ENCODE data around the gene NPEPPS.

The NPEPPS gene

GRCh38 chr17:47629826-47630225 lies 98.9 kb downstream of the NPEPPS start:
- TF ChIP-seq GLIS3 (CRISPR knock-in tag; IDR thresholded peaks at IDR 0.05) (no peak), TOX (CRISPR knock-in tag; IDR thresholded peaks at IDR 0.05; ENCODE audit: borderline replicate concordance) (no peak), ESRRG (CRISPR knock-in tag; IDR thresholded peaks at IDR 0.05) (no peak), ZNF565 (CRISPR knock-in tag; conservative IDR thresholded peaks at IDR 0.05; ENCODE audit: low read depth) (no peak), TSHZ2 (CRISPR knock-in tag; IDR thresholded peaks at IDR 0.05) (no peak), OSR1 (CRISPR knock-in tag; IDR thresholded peaks at IDR 0.05) (no peak), CSDC2 (CRISPR knock-in tag; IDR thresholded peaks at IDR 0.05) (no peak), ZNF8 (CRISPR knock-in tag; IDR thresholded peaks at IDR 0.05) (no peak), BACH2 (CRISPR knock-in tag; IDR thresholded peaks at IDR 0.05; ENCODE audit: borderline replicate concordance) (no peak), TCF4 (CRISPR knock-in tag; IDR thresholded peaks at IDR 0.05; ENCODE audit: borderline replicate concordance) (no peak), ZFP3 (CRISPR knock-in tag; IDR thresholded peaks at IDR 0.05) (no peak), ISL1 (CRISPR knock-in tag; IDR thresholded peaks at IDR 0.05) (no peak), RARB (CRISPR knock-in tag; IDR thresholded peaks at IDR 0.05) (no peak), SNAI2 (CRISPR knock-in tag; IDR thresholded peaks at IDR 0.05) (no peak), PPARA (CRISPR knock-in tag; IDR thresholded peaks at IDR 0.05; ENCODE audit: borderline replicate concordance) (no peak), CSRNP3 (CRISPR knock-in tag; IDR thresholded peaks at IDR 0.05) (no peak)
- TF ChIP-seq, protein P1, sequence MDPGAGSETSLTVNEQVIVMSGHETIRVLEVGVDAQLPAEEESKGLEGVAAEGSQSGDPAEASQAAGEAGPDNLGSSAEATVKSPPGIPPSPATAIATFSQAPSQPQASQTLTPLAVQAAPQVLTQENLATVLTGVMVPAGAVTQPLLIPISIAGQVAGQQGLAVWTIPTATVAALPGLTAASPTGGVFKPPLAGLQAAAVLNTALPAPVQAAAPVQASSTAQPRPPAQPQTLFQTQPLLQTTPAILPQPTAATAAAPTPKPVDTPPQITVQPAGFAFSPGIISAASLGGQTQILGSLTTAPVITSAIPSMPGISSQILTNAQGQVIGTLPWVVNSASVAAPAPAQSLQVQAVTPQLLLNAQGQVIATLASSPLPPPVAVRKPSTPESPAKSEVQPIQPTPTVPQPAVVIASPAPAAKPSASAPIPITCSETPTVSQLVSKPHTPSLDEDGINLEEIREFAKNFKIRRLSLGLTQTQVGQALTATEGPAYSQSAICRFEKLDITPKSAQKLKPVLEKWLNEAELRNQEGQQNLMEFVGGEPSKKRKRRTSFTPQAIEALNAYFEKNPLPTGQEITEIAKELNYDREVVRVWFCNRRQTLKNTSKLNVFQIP (CRISPR knock-in tag; IDR thresholded peaks at IDR 0.05; ENCODE audit: borderline replicate concordance, low read depth) = no peak
- TF ChIP-seq, protein P2, sequence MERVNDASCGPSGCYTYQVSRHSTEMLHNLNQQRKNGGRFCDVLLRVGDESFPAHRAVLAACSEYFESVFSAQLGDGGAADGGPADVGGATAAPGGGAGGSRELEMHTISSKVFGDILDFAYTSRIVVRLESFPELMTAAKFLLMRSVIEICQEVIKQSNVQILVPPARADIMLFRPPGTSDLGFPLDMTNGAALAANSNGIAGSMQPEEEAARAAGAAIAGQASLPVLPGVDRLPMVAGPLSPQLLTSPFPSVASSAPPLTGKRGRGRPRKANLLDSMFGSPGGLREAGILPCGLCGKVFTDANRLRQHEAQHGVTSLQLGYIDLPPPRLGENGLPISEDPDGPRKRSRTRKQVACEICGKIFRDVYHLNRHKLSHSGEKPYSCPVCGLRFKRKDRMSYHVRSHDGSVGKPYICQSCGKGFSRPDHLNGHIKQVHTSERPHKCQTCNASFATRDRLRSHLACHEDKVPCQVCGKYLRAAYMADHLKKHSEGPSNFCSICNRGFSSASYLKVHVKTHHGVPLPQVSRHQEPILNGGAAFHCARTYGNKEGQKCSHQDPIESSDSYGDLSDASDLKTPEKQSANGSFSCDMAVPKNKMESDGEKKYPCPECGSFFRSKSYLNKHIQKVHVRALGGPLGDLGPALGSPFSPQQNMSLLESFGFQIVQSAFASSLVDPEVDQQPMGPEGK (CRISPR knock-in tag; IDR thresholded peaks at IDR 0.05; ENCODE audit: borderline replicate concordance) = no peak
- no peak for ATAC-seq

- TF ChIP-seq RARB (CRISPR knock-in tag; IDR thresholded peaks at IDR 0.05) = no peak
- TF ChIP-seq, protein P1 (CRISPR knock-in tag; IDR thresholded peaks at IDR 0.05; ENCODE audit: borderline replicate concordance, low read depth) = no peak
- 0 out of 2 replicates have a peak, but pooled peaks have one; percentile 26 for TF ChIP-seq TCF4 (CRISPR knock-in tag; IDR thresholded peaks at IDR 0.05; ENCODE audit: borderline replicate concordance)
- ATAC-seq = no peak
Observed at GRCh38 chr17:47630614-47631013, 99.7 kb downstream of the NPEPPS start.

GRCh38 chr17:47632991-47633390 lies 102.1 kb downstream of the NPEPPS start:
- no peak for ATAC-seq
- TF ChIP-seq RARB (CRISPR knock-in tag; IDR thresholded peaks at IDR 0.05) = no peak
- TF ChIP-seq ZNF8 (CRISPR knock-in tag; IDR thresholded peaks at IDR 0.05) = no peak

DNA sequence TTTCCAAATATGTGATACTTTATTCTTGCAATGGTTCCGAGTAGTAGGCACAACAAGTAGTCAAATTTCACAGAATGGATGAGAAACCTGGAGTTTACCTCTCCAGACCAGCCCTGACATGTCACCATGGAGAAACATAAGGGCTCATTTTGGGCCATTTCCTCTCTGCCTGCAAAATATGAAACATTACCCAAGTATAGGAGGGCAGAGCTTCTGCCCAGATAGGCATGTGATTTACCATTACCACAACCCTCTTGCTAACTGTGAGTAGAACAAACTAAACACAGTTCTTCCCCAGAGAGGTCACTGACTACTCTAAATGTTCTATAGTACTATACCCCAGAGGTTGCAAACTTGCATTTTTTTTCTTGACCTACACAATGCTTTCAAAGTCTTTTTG lies 103.1 kb downstream of the NPEPPS start:
- no peak for ATAC-seq
- TF ChIP-seq TOX (CRISPR knock-in tag; IDR thresholded peaks at IDR 0.05; ENCODE audit: borderline replicate concordance) = no peak
- no peak for TF ChIP-seq TCF4 (CRISPR knock-in tag; IDR thresholded peaks at IDR 0.05; ENCODE audit: borderline replicate concordance)
- TF ChIP-seq TSHZ2 (CRISPR knock-in tag; IDR thresholded peaks at IDR 0.05) = no peak
- TF ChIP-seq CSDC2 (CRISPR knock-in tag; IDR thresholded peaks at IDR 0.05) = no peak
- TF ChIP-seq RARB (CRISPR knock-in tag; IDR thresholded peaks at IDR 0.05) = no peak
- TF ChIP-seq SNAI2 (CRISPR knock-in tag; IDR thresholded peaks at IDR 0.05) = no peak
- no peak for TF ChIP-seq ZNF565 (CRISPR knock-in tag; conservative IDR thresholded peaks at IDR 0.05; ENCODE audit: low read depth)
- TF ChIP-seq ISL1 (CRISPR knock-in tag; IDR thresholded peaks at IDR 0.05) = no peak
- no peak for TF ChIP-seq ESRRG (CRISPR knock-in tag; IDR thresholded peaks at IDR 0.05)
- no peak for TF ChIP-seq BACH2 (CRISPR knock-in tag; IDR thresholded peaks at IDR 0.05; ENCODE audit: borderline replicate concordance)
- TF ChIP-seq, protein P1 (CRISPR knock-in tag; IDR thresholded peaks at IDR 0.05; ENCODE audit: borderline replicate concordance, low read depth) = no peak
- no peak for TF ChIP-seq ZNF8 (CRISPR knock-in tag; IDR thresholded peaks at IDR 0.05)
- no peak for TF ChIP-seq ARNTL (CRISPR knock-in tag; IDR thresholded peaks at IDR 0.05; ENCODE audit: borderline replicate concordance, low read depth)
- TF ChIP-seq ZFP30 (CRISPR knock-in tag; IDR thresholded peaks at IDR 0.05) = no peak
- TF ChIP-seq OSR1 (CRISPR knock-in tag; IDR thresholded peaks at IDR 0.05) = no peak
- no peak for TF ChIP-seq GLIS3 (CRISPR knock-in tag; IDR thresholded peaks at IDR 0.05)
